ENCODE data around the gene SSTR5.

SSTR5 gene

DNA sequence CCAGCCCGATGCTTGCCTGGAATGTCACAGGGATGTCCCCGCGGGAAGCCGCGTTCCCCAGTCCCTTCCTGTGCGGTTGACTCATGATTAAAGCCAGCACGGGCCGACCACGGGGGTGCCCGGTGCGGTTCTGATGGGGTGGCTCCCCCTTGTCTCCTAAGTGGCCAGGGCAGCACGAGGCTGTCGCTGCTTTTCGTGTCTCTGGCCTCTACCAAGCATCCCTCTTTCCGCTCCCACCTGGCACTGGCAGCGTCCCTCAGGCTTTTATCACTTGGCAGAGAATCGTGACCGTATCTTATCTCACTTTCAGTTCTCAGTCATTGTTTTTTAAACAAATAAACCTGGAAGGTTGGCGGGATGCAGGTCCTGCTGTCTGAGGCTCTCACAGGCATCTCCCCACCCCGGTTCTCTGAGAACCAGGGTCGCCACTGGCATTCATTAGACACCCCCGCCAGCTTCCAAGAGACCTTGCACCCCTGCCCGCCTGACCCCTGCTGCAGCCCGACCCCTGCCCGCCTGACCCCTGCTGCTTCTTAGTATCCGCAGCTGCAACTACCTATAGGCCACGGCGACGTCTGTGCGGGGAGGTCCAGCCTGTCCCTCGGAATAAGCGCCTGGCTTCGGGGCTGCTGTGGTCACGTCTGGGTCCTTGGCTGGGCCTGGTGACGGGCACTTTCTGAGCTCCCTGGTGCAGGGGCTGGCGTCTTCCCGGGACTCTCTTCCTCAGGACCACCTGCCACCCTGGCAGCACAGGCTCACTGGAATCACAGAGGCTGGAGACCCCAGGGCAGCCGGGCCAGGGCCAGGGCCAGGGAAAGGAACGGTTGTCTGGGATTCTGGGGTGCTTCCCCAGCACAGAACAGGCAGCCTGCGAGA lies 16.0 kb downstream of the SSTR5 start:
- Histone ChIP-seq H3K9me3 (ENCODE audit: insufficient read depth, low read length, severe bottlenecking) (peaks cover 15% of the 10 kb centered on the region), H3K79me2 (ENCODE audit: insufficient read depth, low read length) (no peaks in the 10 kb centered on the region), H3K4me1 (ENCODE audit: insufficient read depth, low read length) (no peaks in the 10 kb centered on the region), H3K27me3 (ENCODE audit: insufficient read depth, low read length, poor library complexity) (no peaks in the 10 kb centered on the region), H3K27ac (ENCODE audit: low read length) (no peak overlapping the region), H3K36me3 (ENCODE audit: insufficient read depth, low read length) (no peaks in the 10 kb centered on the region), H4K20me1 (ENCODE audit: insufficient read depth, low read length) (peaks cover 2% of the 10 kb centered on the region; the same call in 1 of the 2 replicates), H3K9ac (ENCODE audit: low read depth, low read length) (no peak overlapping the region), H2AFZ (ENCODE audit: low read depth, low read length) (no peak overlapping the region), H3K4me2 (ENCODE audit: insufficient read depth, low read length) (no peak overlapping the region), H3K4me3 (ENCODE audit: low read depth in 1 of 2, low read length in 2 of 2) (no peak overlapping the region)
- no peak for TF ChIP-seq EZH2 (IDR thresholded peaks at IDR 0.05; ENCODE audit: borderline replicate concordance, low read depth, low read length, severe bottlenecking)
- TF ChIP-seq, protein P1, sequence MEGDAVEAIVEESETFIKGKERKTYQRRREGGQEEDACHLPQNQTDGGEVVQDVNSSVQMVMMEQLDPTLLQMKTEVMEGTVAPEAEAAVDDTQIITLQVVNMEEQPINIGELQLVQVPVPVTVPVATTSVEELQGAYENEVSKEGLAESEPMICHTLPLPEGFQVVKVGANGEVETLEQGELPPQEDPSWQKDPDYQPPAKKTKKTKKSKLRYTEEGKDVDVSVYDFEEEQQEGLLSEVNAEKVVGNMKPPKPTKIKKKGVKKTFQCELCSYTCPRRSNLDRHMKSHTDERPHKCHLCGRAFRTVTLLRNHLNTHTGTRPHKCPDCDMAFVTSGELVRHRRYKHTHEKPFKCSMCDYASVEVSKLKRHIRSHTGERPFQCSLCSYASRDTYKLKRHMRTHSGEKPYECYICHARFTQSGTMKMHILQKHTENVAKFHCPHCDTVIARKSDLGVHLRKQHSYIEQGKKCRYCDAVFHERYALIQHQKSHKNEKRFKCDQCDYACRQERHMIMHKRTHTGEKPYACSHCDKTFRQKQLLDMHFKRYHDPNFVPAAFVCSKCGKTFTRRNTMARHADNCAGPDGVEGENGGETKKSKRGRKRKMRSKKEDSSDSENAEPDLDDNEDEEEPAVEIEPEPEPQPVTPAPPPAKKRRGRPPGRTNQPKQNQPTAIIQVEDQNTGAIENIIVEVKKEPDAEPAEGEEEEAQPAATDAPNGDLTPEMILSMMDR (IDR thresholded peaks at IDR 0.05; ENCODE audit: borderline replicate concordance, extremely low read depth, low read length, poor library complexity, severe bottlenecking) = no peak
- DNase-seq = no peak
- no peak for ATAC-seq (ENCODE audit: insufficient read depth, low read depth)

DNA sequence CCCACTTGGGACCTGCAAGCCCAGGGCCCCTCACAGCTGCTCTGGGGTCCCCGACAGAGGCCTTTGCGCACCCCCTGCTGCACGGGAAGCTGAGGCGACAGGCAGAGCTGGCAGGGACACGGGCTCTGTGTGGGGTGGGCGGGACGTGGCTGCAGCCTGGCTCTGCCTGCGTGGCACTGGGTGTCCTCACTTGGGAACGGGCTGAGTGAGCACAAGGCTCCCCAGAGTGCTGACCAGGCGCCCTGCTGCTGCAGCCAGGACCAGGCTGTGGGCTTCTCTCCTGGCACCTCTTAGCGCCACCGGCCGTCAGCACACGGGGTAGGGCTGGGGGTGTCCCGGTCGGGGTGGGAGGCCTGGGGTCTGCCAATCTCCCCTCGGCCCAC lies 16.9 kb downstream of the SSTR5 start:
- no peaks in the 10 kb centered on the region for H3K36me3 ChIP-seq (ENCODE audit: insufficient read depth, low read length)

DNA sequence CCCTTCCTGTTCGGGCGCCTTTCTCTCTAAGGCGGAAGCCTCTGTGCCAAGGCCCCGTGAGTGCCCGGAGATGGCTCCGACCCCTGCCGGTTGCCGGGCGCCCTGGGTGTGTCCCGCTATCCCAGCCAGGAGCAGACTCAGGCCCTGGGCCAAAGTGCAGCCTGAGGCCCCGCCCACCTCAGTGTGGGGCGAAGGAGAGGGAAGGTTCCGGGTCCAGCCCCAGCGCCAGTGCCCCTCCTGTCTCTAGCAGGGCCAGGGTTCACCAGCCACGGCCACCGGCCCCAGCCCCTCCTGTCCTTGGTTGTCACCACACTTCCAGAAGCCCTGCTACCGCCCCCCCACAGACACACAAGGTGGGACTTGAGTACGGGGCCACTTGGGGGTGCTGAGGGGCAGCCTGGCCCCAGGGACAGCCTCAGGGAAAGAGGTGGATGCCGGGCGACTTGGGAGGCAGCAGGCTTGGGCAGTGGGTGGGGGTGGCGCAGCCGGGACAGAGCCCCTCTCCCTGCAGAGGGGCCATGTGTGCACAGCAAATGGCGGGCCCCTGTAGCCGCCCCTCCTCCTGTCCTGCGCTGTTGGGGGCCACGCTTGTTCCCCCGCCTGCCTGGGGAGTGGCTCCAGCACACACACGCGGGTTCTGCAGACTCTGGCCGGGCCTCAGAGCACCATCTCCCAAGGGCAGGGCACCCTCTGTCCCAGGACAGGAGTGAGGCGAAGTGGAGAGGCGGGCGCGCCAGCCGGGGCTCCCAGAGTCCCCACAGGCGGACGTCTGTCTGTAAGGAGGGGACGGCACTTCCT lies 17.5 kb downstream of the SSTR5 start:
- ATAC-seq (ENCODE audit: insufficient read depth, low read depth) (no peak), DNase-seq (no peak)
- no peak overlapping the region for H2AFZ ChIP-seq (ENCODE audit: low read depth, low read length)
- no peak overlapping the region for H3K9ac ChIP-seq (ENCODE audit: low read depth, low read length)
- TF ChIP-seq, protein P1 (IDR thresholded peaks at IDR 0.05; ENCODE audit: borderline replicate concordance, extremely low read depth, low read length, poor library complexity, severe bottlenecking) = no peak
- TF ChIP-seq EZH2 (IDR thresholded peaks at IDR 0.05; ENCODE audit: borderline replicate concordance, low read depth, low read length, severe bottlenecking) = no peak
- H3K4me3 ChIP-seq (ENCODE audit: low read depth in 1 of 2, low read length in 2 of 2) = no peak overlapping the region
- H3K4me1 ChIP-seq (ENCODE audit: insufficient read depth, low read length) = no peaks in the 10 kb centered on the region
- H3K79me2 ChIP-seq (ENCODE audit: insufficient read depth, low read length) = no peaks in the 10 kb centered on the region
- H3K9me3 ChIP-seq (ENCODE audit: insufficient read depth, low read length, severe bottlenecking) = peaks cover 6% of the 10 kb centered on the region
- no peak overlapping the region for H3K4me2 ChIP-seq (ENCODE audit: insufficient read depth, low read length)
- peaks cover 7% of the 10 kb centered on the region; the same call in 1 of the 2 replicates for H4K20me1 ChIP-seq (ENCODE audit: insufficient read depth, low read length)
- no peaks in the 10 kb centered on the region for H3K36me3 ChIP-seq (ENCODE audit: insufficient read depth, low read length)
- no peaks in the 10 kb centered on the region for H3K27me3 ChIP-seq (ENCODE audit: insufficient read depth, low read length, poor library complexity)
- H3K27ac ChIP-seq (ENCODE audit: low read length) = no peak overlapping the region

More for the DNA sequence above, 16.9 kb downstream of the SSTR5 start:
- H3K27me3 ChIP-seq (ENCODE audit: insufficient read depth, low read length, poor library complexity) = no peaks in the 10 kb centered on the region
- DNase-seq (no peak), ATAC-seq (ENCODE audit: insufficient read depth, low read depth) (no peak)
- no peaks in the 10 kb centered on the region for H3K79me2 ChIP-seq (ENCODE audit: insufficient read depth, low read length)
- no peak overlapping the region for H3K4me3 ChIP-seq (ENCODE audit: low read depth in 1 of 2, low read length in 2 of 2)
- H3K9me3 ChIP-seq (ENCODE audit: insufficient read depth, low read length, severe bottlenecking) = peaks cover 9% of the 10 kb centered on the region
- peaks cover 5% of the 10 kb centered on the region; the same call in 1 of the 2 replicates for H4K20me1 ChIP-seq (ENCODE audit: insufficient read depth, low read length)
- TF ChIP-seq, protein P1 (IDR thresholded peaks at IDR 0.05; ENCODE audit: borderline replicate concordance, extremely low read depth, low read length, poor library complexity, severe bottlenecking) = no peak
- TF ChIP-seq EZH2 (IDR thresholded peaks at IDR 0.05; ENCODE audit: borderline replicate concordance, low read depth, low read length, severe bottlenecking) = no peak
- no peaks in the 10 kb centered on the region for H3K4me1 ChIP-seq (ENCODE audit: insufficient read depth, low read length)
- H3K9ac ChIP-seq (ENCODE audit: low read depth, low read length) = no peak overlapping the region
- H3K4me2 ChIP-seq (ENCODE audit: insufficient read depth, low read length) = no peak overlapping the region
- H2AFZ ChIP-seq (ENCODE audit: low read depth, low read length) = no peak overlapping the region
- no peak overlapping the region for H3K27ac ChIP-seq (ENCODE audit: low read length)

Data from DND-41 (cell line).